ENCODE results near the gene NEK7. TPM values are rescaled to one million over a fixed set of nuclear protein-coding genes. Genes with fewer than 3 reads are reported as not detected.

NEK7 gene
- total RNA-seq, 4 donors from 2014 or later = 98.1 to 152 (median 118) TPM

- H3K36me3 ChIP-seq = no peaks in the 10 kb centered on the region
- H3K4me1 ChIP-seq = peaks cover 64 to 83% of the 10 kb centered on the region in 2 donors
- no peak overlapping the region for H3K4me3 ChIP-seq
- DNase-seq (no peak), ATAC-seq (no peak)
- H3K9me3 ChIP-seq = no peaks in the 10 kb centered on the region
- H3K27me3 ChIP-seq = no peaks in the 10 kb centered on the region
- intact Hi-C loops (cut with DNase I; ENCODE audit: low total_unique reads) = no loop called here
- TF ChIP-seq, protein P1, sequence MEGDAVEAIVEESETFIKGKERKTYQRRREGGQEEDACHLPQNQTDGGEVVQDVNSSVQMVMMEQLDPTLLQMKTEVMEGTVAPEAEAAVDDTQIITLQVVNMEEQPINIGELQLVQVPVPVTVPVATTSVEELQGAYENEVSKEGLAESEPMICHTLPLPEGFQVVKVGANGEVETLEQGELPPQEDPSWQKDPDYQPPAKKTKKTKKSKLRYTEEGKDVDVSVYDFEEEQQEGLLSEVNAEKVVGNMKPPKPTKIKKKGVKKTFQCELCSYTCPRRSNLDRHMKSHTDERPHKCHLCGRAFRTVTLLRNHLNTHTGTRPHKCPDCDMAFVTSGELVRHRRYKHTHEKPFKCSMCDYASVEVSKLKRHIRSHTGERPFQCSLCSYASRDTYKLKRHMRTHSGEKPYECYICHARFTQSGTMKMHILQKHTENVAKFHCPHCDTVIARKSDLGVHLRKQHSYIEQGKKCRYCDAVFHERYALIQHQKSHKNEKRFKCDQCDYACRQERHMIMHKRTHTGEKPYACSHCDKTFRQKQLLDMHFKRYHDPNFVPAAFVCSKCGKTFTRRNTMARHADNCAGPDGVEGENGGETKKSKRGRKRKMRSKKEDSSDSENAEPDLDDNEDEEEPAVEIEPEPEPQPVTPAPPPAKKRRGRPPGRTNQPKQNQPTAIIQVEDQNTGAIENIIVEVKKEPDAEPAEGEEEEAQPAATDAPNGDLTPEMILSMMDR (IDR thresholded peaks at IDR 0.05 in 4 of 5, conservative IDR thresholded peaks at IDR 0.05 in 1 of 5) = no peak
- no peak for TF ChIP-seq POLR2A (IDR thresholded peaks at IDR 0.05)
- in situ Hi-C loops (cut with MboI; ENCODE audit: low sequenced_read_pairs in 4 of 4) = no loop called here
- no peak overlapping the region for H3K27ac ChIP-seq
These were observed 18.8 kb downstream of the NEK7 start for GRCh38 chr1:198175423-198176170.

DNA sequence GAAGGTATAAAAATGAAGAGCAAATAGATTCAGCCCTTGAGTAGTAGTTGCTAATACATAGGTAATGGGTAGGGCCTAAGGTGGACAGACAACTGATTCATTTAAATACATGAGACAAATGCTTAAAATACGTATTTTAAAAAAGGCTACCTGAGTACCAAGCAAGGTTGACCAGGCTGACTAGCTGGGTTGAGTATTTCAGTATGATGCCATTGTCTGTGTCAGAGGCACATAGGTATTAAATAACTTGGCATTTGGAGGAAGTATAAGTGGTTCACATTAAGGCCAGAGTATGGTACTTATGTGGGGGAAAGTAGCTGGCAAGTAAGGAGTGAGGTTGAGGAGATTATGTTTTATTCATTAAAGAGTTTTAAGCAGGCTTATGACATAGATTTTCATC lies 19.4 kb downstream of the NEK7 start:
- in situ Hi-C loops (cut with MboI; ENCODE audit: low sequenced_read_pairs in 4 of 4) = no loop called here
- peak in 1 of 2 donors; percentile 27 for ATAC-seq

DNA sequence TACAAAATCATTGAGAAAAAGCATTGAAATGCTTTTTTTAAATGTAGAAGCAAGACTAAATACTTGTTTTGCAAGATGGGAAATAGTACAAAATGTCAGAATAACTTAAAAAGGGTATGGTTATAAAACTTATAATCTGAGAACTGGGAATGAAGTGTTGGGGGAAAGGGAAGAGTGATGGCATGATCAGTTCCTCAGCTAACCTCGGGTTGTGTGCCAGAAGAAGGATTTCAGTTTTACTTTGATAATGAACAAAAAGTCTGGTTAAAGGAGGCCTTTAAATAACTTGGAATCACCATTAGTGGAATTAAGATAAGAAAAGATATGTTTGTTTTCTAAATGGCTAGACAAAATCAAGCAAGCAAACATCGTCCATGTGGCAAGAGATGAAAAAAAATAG lies 20.7 kb downstream of the NEK7 start:
- TF ChIP-seq, protein P1 (IDR thresholded peaks at IDR 0.05 in 4 of 5, conservative IDR thresholded peaks at IDR 0.05 in 1 of 5) = no peak
- no peak for TF ChIP-seq POLR2A (IDR thresholded peaks at IDR 0.05)

More for the DNA sequence above, 19.4 kb downstream of the NEK7 start:
- H3K4me1 ChIP-seq = peaks cover 70 to 85% of the 10 kb centered on the region in 2 donors
- no peaks in the 10 kb centered on the region for H3K36me3 ChIP-seq
- TF ChIP-seq POLR2A (IDR thresholded peaks at IDR 0.05) = no peak
- TF ChIP-seq, protein P1 (IDR thresholded peaks at IDR 0.05 in 4 of 5, conservative IDR thresholded peaks at IDR 0.05 in 1 of 5) = no peak
- no peaks in the 10 kb centered on the region for H3K27me3 ChIP-seq
- intact Hi-C loops (cut with DNase I; ENCODE audit: low total_unique reads) = no loop called here
- no peak for DNase-seq
- no peak overlapping the region for H3K27ac ChIP-seq
- H3K4me3 ChIP-seq = no peak overlapping the region
- H3K9me3 ChIP-seq = no peaks in the 10 kb centered on the region

GRCh38 chr1:198178615-198179014 lies 21.8 kb downstream of the NEK7 start:
- Histone ChIP-seq H3K9me3 (no peaks in the 10 kb centered on the region), H3K27me3 (no peaks in the 10 kb centered on the region), H3K4me1 (peaks cover 79 to 82% of the 10 kb centered on the region in 2 donors), H3K27ac (no peak overlapping the region), H3K4me3 (no peak overlapping the region), H3K36me3 (no peaks in the 10 kb centered on the region)
- in situ Hi-C loops (cut with MboI; ENCODE audit: low sequenced_read_pairs in 4 of 4) = no loop called here
- no peak for ATAC-seq
- TF ChIP-seq POLR2A (IDR thresholded peaks at IDR 0.05) = no peak
- TF ChIP-seq, protein P1 (IDR thresholded peaks at IDR 0.05 in 4 of 5, conservative IDR thresholded peaks at IDR 0.05 in 1 of 5) = no peak
- intact Hi-C loops (cut with DNase I; ENCODE audit: low total_unique reads) = no loop called here
- no peak for DNase-seq

More for the DNA sequence above, 20.7 kb downstream of the NEK7 start:
- Histone ChIP-seq H3K4me3 (no peak overlapping the region), H3K4me1 (peaks cover 71 to 81% of the 10 kb centered on the region in 2 donors), H3K27me3 (no peaks in the 10 kb centered on the region), H3K9me3 (no peaks in the 10 kb centered on the region), H3K27ac (no peak overlapping the region), H3K36me3 (no peaks in the 10 kb centered on the region)
- DNase-seq (no peak), ATAC-seq (no peak)
- in situ Hi-C loops (cut with MboI; ENCODE audit: low sequenced_read_pairs in 4 of 4) = no loop called here
- intact Hi-C loops (cut with DNase I; ENCODE audit: low total_unique reads) = no loop called here
